Activated naive CD4-positive, alpha-beta T cell treated with anti-CD3 and anti-CD28 coated beads for 36 hours (primary cell): ENCODE results near the gene GSTK1. TPM values are rescaled to one million over a fixed set of nuclear protein-coding genes. Genes with fewer than 3 reads are reported as not detected.

Experiments
- total RNA-seq, 2 experiments: library from RNA; stranded (reverse); gene quantifications; one replicate each; pipeline ENCODE4 v1.2.3, GENCODE V29; 2021

The GSTK1 gene
- total RNA-seq, 2 experiments from 2014 or later = 186 to 187 TPM

Other genes starting within 250 kb of the GSTK1 start
- gene OR9A2, start 236.3 kb upstream of the GSTK1 start, total RNA-seq = not detected
- gene OR6V1, start 211.1 kb upstream of the GSTK1 start, total RNA-seq = not detected
- gene PIP, start 131.4 kb upstream of the GSTK1 start, total RNA-seq = not detected
- not detected for gene TAS2R39, start 80.0 kb upstream of the GSTK1 start, total RNA-seq
- gene TAS2R40, start 41.4 kb upstream of the GSTK1 start, total RNA-seq = not detected
- under 1 TPM; 0.64 to 0.74 TPM for gene TMEM139, start 21.5 kb downstream of the GSTK1 start, total RNA-seq
- gene CASP2, start 24.9 kb downstream of the GSTK1 start, total RNA-seq = 100 to 1,000 TPM; 116 to 124 TPM
- gene CLCN1, start 52.7 kb downstream of the GSTK1 start, total RNA-seq = not detected
- gene FAM131B, start 99.3 kb downstream of the GSTK1 start, total RNA-seq = 1 to 10 TPM; 1.5 to 1.7 TPM
- 10 to 100 TPM; 75.1 to 81.5 TPM for gene ZYX, start 117.9 kb downstream of the GSTK1 start, total RNA-seq
- 1 to 10 TPM; 1.0 to 1.3 TPM for gene EPHA1, start 145.4 kb downstream of the GSTK1 start, total RNA-seq
- not detected for gene TAS2R60, start 180.0 kb downstream of the GSTK1 start, total RNA-seq
- not detected for gene TAS2R41, start 214.4 kb downstream of the GSTK1 start, total RNA-seq